Upper lobe of left lung (tissue), 6 donors: ENCODE measurements around the gene DOLPP1. TPM values are rescaled to one million over a fixed set of nuclear protein-coding genes. Genes with fewer than 3 reads are reported as not detected.
"Not testable (repeated sequence)": the region's sequence is repeated elsewhere in the genome, so short reads cannot be mapped to it uniquely, and the experiment has no call there.

Experiments
- ATAC-seq, 2 donors: fragments of 200-7000 bp; cut with Tn5 transposase; one replicate each; pipeline ENCODE4 v1.9.1; 2022; ENCODE audit warnings: mild to moderate bottlenecking in 2 of 2, moderate library complexity in 2 of 2; ENCODE audit not compliant: low FRiP score in 2 of 2
- DNase-seq, 2 donors: peaks; one replicate each; pipeline ENCODE4 v3.0.0-alpha.2; 2019 to 2020
- H3K27ac ChIP-seq, 4 donors: fragments of 200-600 bp; sonication (generic); one replicate each; pipeline ENCODE4 v1.5.1; 2016 to 2019
- H3K27me3 ChIP-seq, 4 donors: fragments of 200-600 bp; sonication (generic); one replicate each; pipeline ENCODE4 v1.5.1; 2017 to 2019
- H3K36me3 ChIP-seq, 4 donors: fragments of 200-600 bp; sonication (generic); one replicate each; pipeline ENCODE4 v1.5.1; 2016 to 2019
- H3K4me1 ChIP-seq, 4 donors: fragments of 200-600 bp; sonication (generic); one replicate each; pipeline ENCODE4 v1.5.1; 2018 to 2019
- H3K4me3 ChIP-seq, 4 donors: fragments of 200-600 bp; sonication (generic); one replicate each; pipeline ENCODE4 v1.5.1; 2017 to 2019; ENCODE audit warnings: mild to moderate bottlenecking in 2 of 4, moderate library complexity in 1 of 4
- H3K9me3 ChIP-seq, 4 donors: fragments of 200-600 bp; sonication (generic); one replicate each; pipeline ENCODE4 v1.5.1; 2018 to 2019
- CTCF ChIP-seq, 6 experiments: fragments of 450-650 bp in 4 of 6; fragments of 200-600 bp in 2 of 6; sonication (generic) in 2 of 6; IDR thresholded peaks; one replicate each; pipeline ENCODE4 v1.5.1; 2016 to 2019; ENCODE audit warnings: antibody characterized with exemption in 6 of 6
- EP300 ChIP-seq, 4 donors: sonication (generic); formaldehyde crosslinking; IDR thresholded peaks; one replicate each; pipeline ENCODE4 v1.5.1; 2017; ENCODE audit warnings: antibody characterized with exemption in 4 of 4, control low read depth in 2 of 4
- POLR2A ChIP-seq, 4 donors: fragments of 450-650 bp; IDR thresholded peaks; one replicate each; pipeline ENCODE4 v1.5.1; 2016 to 2017; ENCODE audit warnings: antibody characterized with exemption in 4 of 4, mild to moderate bottlenecking in 2 of 4
- POLR2AphosphoS5 ChIP-seq, 2 donors: sonication (generic); formaldehyde crosslinking; IDR thresholded peaks; one replicate each; pipeline ENCODE4 v1.5.1; 2017; ENCODE audit warnings: antibody characterized with exemption in 2 of 2
- WGBS, 2 donors: methylation state at CpG; one replicate each; pipeline ENCODE4 v1.1.5; 2017 to 2018; 5-methylcytosine and 5-hydroxymethylcytosine counted together
- total RNA-seq, 6 donors: library from RNA; depleted of rRNA in 4 of 6; stranded (reverse); fragments of >200 nt in 4 of 6; gene quantifications; one replicate each; pipeline versions ENCODE4 v1.1.0 to v1.2.1, GENCODE V29; 2016 to 2021
- donor health status: DM: no; HTN: no; CAD: no; lungs with moderate emphysema.
- donor health status: DM: no; HTN: yes; CAD: no; lungs with severe emphysema.

The DOLPP1 gene
- total RNA-seq, 6 donors from 2014 or later, result 3.9 to 14.8 (median 8.2) TPM

- ATAC-seq (no peak), DNase-seq (no peak)
- no peaks in the 10 kb centered on the region for H3K27me3 ChIP-seq
- no peak for TF ChIP-seq POLR2AphosphoS5 (IDR thresholded peaks at IDR 0.05)
- TF ChIP-seq POLR2A (IDR thresholded peaks at IDR 0.05), result no peak
- no peak for TF ChIP-seq CTCF (IDR thresholded peaks at IDR 0.05)
- no peak for TF ChIP-seq EP300 (IDR thresholded peaks at IDR 0.05)
- no peaks in the 10 kb centered on the region for H3K9me3 ChIP-seq
- H3K4me3 ChIP-seq, result no peak overlapping the region
- no peak overlapping the region for H3K27ac ChIP-seq
- WGBS, 2 donors, result 100% methylated on average over 1 of the region's 1 CpG
- H3K36me3 ChIP-seq, result peaks cover 0 to 62% (median 45%) of the 10 kb centered on the region in 4 donors
- peaks cover 0 to 7% (median 5%) of the 10 kb centered on the region in 4 donors for H3K4me1 ChIP-seq
These were observed 41.2 kb downstream of the DOLPP1 start for GRCh38 chr9:129122133-129122532.

- WGBS, 2 donors, result 89 to 98% methylated on average over 7 to 15 of the region's 15 CpGs
- not testable (repeated sequence) for H3K27ac ChIP-seq, ATAC-seq, H3K9me3 ChIP-seq, DNase-seq, H3K4me1 ChIP-seq, H3K4me3 ChIP-seq, H3K27me3 ChIP-seq
- peaks cover 0 to 65% (median 45%) of the 10 kb centered on the region in 4 donors for H3K36me3 ChIP-seq
These were observed 42.1 kb downstream of the DOLPP1 start for GRCh38 chr9:129122976-129123375.

- TF ChIP-seq POLR2A (IDR thresholded peaks at IDR 0.05), result no peak
- ATAC-seq (peak in 1 of 2 donors; percentile 32), DNase-seq (no peak)
- peaks cover 0 to 10% (median 8%) of the 10 kb centered on the region in 4 donors for H3K4me1 ChIP-seq
- H3K4me3 ChIP-seq, result no peak overlapping the region
- no peaks in the 10 kb centered on the region for H3K9me3 ChIP-seq
- peaks cover 0 to 74% (median 53%) of the 10 kb centered on the region in 4 donors for H3K36me3 ChIP-seq
- no peaks in the 10 kb centered on the region for H3K27me3 ChIP-seq
- H3K27ac ChIP-seq, result no peak overlapping the region
- 78 to 96% methylated on average over 3 of the region's 3 CpGs for WGBS, 2 donors
These were observed 43.7 kb downstream of the DOLPP1 start for GRCh38 chr9:129124506-129125069.

- H3K27ac ChIP-seq, result no peak overlapping the region
- no peaks in the 10 kb centered on the region for H3K9me3 ChIP-seq
- TF ChIP-seq POLR2AphosphoS5 (IDR thresholded peaks at IDR 0.05), result no peak
- TF ChIP-seq EP300 (IDR thresholded peaks at IDR 0.05), result no peak
- no peak for TF ChIP-seq CTCF (IDR thresholded peaks at IDR 0.05)
- no peak for TF ChIP-seq POLR2A (IDR thresholded peaks at IDR 0.05)
- DNase-seq, result no peak
- peaks cover 5 to 82% (median 56%) of the 10 kb centered on the region in 4 donors for H3K36me3 ChIP-seq
- peaks cover 0 to 10% (median 8%) of the 10 kb centered on the region in 4 donors for H3K4me1 ChIP-seq
- peak in 1 of 2 donors; percentile 70 for ATAC-seq
- no peak overlapping the region for H3K4me3 ChIP-seq
- H3K27me3 ChIP-seq, result no peaks in the 10 kb centered on the region
- WGBS, 2 donors, result 87 to 94% methylated on average over 8 of the region's 8 CpGs
These were observed 44.6 kb downstream of the DOLPP1 start for GRCh38 chr9:129125478-129125877.

GRCh38 chr9:129126749-129127618 is 46.1 kb downstream of the DOLPP1 start:
- no peak for ATAC-seq
- 67 to 73% methylated on average over 10 of the region's 10 CpGs for WGBS, 2 donors
- Histone ChIP-seq H3K9me3 (no peaks in the 10 kb centered on the region), H3K4me1 (peaks cover 6 to 17% (median 10%) of the 10 kb centered on the region in 4 donors), H3K4me3 (no peak overlapping the region), H3K27ac (no peak overlapping the region), H3K27me3 (no peaks in the 10 kb centered on the region), H3K36me3 (peaks cover 5 to 76% (median 43%) of the 10 kb centered on the region in 4 donors)
- no peak for TF ChIP-seq CTCF (IDR thresholded peaks at IDR 0.05)
- TF ChIP-seq EP300 (IDR thresholded peaks at IDR 0.05), result no peak
- no peak for TF ChIP-seq POLR2AphosphoS5 (IDR thresholded peaks at IDR 0.05)
- no peak for TF ChIP-seq POLR2A (IDR thresholded peaks at IDR 0.05)
- no peak for DNase-seq
